H1 (cell line): ENCODE results near the gene SNW1. TPM values are rescaled to one million over a fixed set of nuclear protein-coding genes. Genes with fewer than 3 reads are reported as not detected.

ENCODE experiments used
- CTCF ChIA-PET: fragments of 300-600 bp; sonication (Branson Sonifier 250); formaldehyde crosslinking; loops from one replicate; lab custom pipeline; 2021; ENCODE audit not compliant: partially characterized antibody; lab: Charles Lee
- POLR2A ChIA-PET: fragments of 300-600 bp; sonication (Branson Sonifier 250); formaldehyde crosslinking; loops from one replicate; lab custom pipeline; 2021; ENCODE audit warnings: inconsistent platforms; ENCODE audit not compliant: partially characterized antibody; lab: Charles Lee
- DNase-seq, 2 experiments: peaks; one replicate each; pipeline versions ENCODE4 v3.0.0 to v3.0.0-alpha.2; 2010 to 2022; ENCODE audit warnings: low spot score in 2 of 2, low read depth in 1 of 2, mixed read lengths in 1 of 2
- FAIRE-seq: peaks from 2 replicates; lab custom pipeline; 2011; peaks lifted over from hg19 to GRCh38; lab: Jason Lieb, UNC
- H2AFZ ChIP-seq: 2 replicates; pipeline ENCODE4 v1.8.1; 2012; ENCODE audit warnings: low read length, inconsistent platforms
- H2AK5ac ChIP-seq: 2 replicates; pipeline ENCODE4 v1.6.1; 2013; ENCODE audit warnings: low read depth, low read length
- H2BK120ac ChIP-seq: replicated peaks from 2 replicates; pipeline ENCODE3; 2013; ENCODE audit warnings: low read depth, low read length, inconsistent platforms
- H2BK12ac ChIP-seq: 2 replicates; pipeline ENCODE4 v1.6.1; 2013; ENCODE audit warnings: low read depth, low read length
- H2BK15ac ChIP-seq: 2 replicates; pipeline ENCODE4 v1.6.1; 2013; ENCODE audit warnings: low read length
- H2BK20ac ChIP-seq: 2 replicates; pipeline ENCODE4 v1.6.1; 2013; ENCODE audit warnings: low read length
- H2BK5ac ChIP-seq: 2 replicates; pipeline ENCODE4 v1.6.1; 2013; ENCODE audit warnings: low read depth, low read length
- H3K14ac ChIP-seq: 2 replicates; pipeline ENCODE4 v1.6.1; 2013; ENCODE audit warnings: inconsistent platforms; ENCODE audit not compliant: insufficient read length
- H3K18ac ChIP-seq: 2 replicates; pipeline ENCODE4 v1.6.1; 2013; ENCODE audit warnings: low read length; ENCODE audit errors: extremely low read depth
- H3K23ac ChIP-seq: 2 replicates; pipeline ENCODE4 v1.6.1; 2013; ENCODE audit warnings: inconsistent platforms; ENCODE audit not compliant: insufficient read length
- H3K23me2 ChIP-seq: 2 replicates; pipeline ENCODE4 v1.6.1; 2013; ENCODE audit warnings: low read depth, low read length
- H3K27ac ChIP-seq: 2 replicates; pipeline ENCODE4 v1.6.1; 2011; ENCODE audit warnings: low read depth, low read length, inconsistent platforms
- H3K27me3 ChIP-seq, 4 experiments: replicated peaks in 1 of 4; 1 replicate in 1 of 4; 2 replicates in 3 of 4; pipeline versions ENCODE4 v1.6.1 to v1.8.1; 2011 to 2013; ENCODE audit warnings: low read length in 3 of 4, mild to moderate bottlenecking in 3 of 4, inconsistent platforms in 2 of 4, mixed read lengths in 2 of 4, moderate library complexity in 1 of 4; ENCODE audit not compliant: control insufficient read depth in 3 of 4, insufficient read depth in 3 of 4; ENCODE audit errors: extremely low read depth in 1 of 4
- H3K36me3 ChIP-seq, 4 experiments: 2 replicates each; pipeline versions ENCODE4 v1.6.1 to v1.8.1; 2011 to 2013; ENCODE audit warnings: mild to moderate bottlenecking in 4 of 4, low read length in 3 of 4, moderate library complexity in 2 of 4, control low read depth in 1 of 4, inconsistent platforms in 1 of 4; ENCODE audit not compliant: insufficient read depth in 4 of 4, control insufficient read depth in 2 of 4
- H3K4ac ChIP-seq: replicated peaks from 2 replicates; pipeline ENCODE3; 2013; ENCODE audit warnings: low read length, low read depth, mixed read lengths, inconsistent platforms; ENCODE audit not compliant: insufficient read length
- H3K4me1 ChIP-seq, 4 experiments: replicated peaks in 1 of 4; 1 replicate in 1 of 4; 2 replicates in 3 of 4; pipeline versions ENCODE4 v1.6.1 to v1.8.1; 2011 to 2013; ENCODE audit warnings: low read length in 3 of 4, inconsistent platforms in 2 of 4, mixed read lengths in 1 of 4; ENCODE audit not compliant: insufficient read depth in 4 of 4, control insufficient read depth in 3 of 4
- H3K4me2 ChIP-seq, 2 experiments: 2 replicates each; pipeline versions ENCODE4 v1.6.1 to v1.8.1; 2011 to 2013; ENCODE audit warnings: low read depth in 2 of 2, low read length in 2 of 2, control low read depth in 1 of 2, inconsistent platforms in 1 of 2, mild to moderate bottlenecking in 1 of 2; ENCODE audit not compliant: insufficient read depth in 1 of 2
- H3K4me3 ChIP-seq, 4 experiments: fragments of 200-600, 300-600 bp in 1 of 4; sonication (generic), shearing (Covaris generic), sonication (Bioruptor Twin) in 1 of 4; 2 replicates each; pipeline versions ENCODE4 v1.5.1 to v1.8.1; 2011 to 2016; ENCODE audit warnings: low read length in 4 of 4, low read depth in 3 of 4, control low read depth in 2 of 4, inconsistent platforms in 2 of 4, mild to moderate bottlenecking in 2 of 4, mixed read lengths in 1 of 4, moderate library complexity in 1 of 4; ENCODE audit not compliant: insufficient read depth in 2 of 4; ENCODE audit errors: extremely low read depth in 1 of 4
- H3K56ac ChIP-seq: replicated peaks from 2 replicates; pipeline ENCODE3; 2013; ENCODE audit warnings: low read depth, mild to moderate bottlenecking, mixed read lengths, low read length, inconsistent platforms; ENCODE audit not compliant: insufficient read length
- H3K79me1 ChIP-seq: 2 replicates; pipeline ENCODE4 v1.6.1; 2013; ENCODE audit warnings: low read depth, low read length, control low read depth
- H3K79me2 ChIP-seq, 2 experiments: 2 replicates each; pipeline versions ENCODE4 v1.6.1 to v1.8.1; 2012 to 2013; ENCODE audit warnings: low read length in 2 of 2, mild to moderate bottlenecking in 2 of 2, inconsistent platforms in 1 of 2; ENCODE audit not compliant: insufficient read depth in 2 of 2, control insufficient read depth in 1 of 2
- H3K9ac ChIP-seq, 4 experiments: replicated peaks in 1 of 4; 1 replicate in 1 of 4; 2 replicates in 3 of 4; pipeline versions ENCODE4 v1.6.1 to v1.8.1; 2011 to 2013; ENCODE audit warnings: low read depth in 3 of 4, low read length in 3 of 4, control low read depth in 2 of 4, mild to moderate bottlenecking in 2 of 4, moderate library complexity in 2 of 4, inconsistent platforms in 1 of 4; ENCODE audit errors: extremely low read depth in 1 of 4
- H3K9me3 ChIP-seq, 2 experiments: 2 replicates each; pipeline versions ENCODE4 v1.6.1 to v1.8.1; 2012 to 2013; ENCODE audit warnings: mild to moderate bottlenecking in 2 of 2, moderate library complexity in 2 of 2, control low read depth in 1 of 2, inconsistent platforms in 1 of 2, low read depth in 1 of 2, low read length in 1 of 2, mixed read lengths in 1 of 2; ENCODE audit not compliant: insufficient read depth in 2 of 2
- H4K20me1 ChIP-seq, 2 experiments: replicated peaks in 1 of 2; 2 replicates each; pipeline versions ENCODE3 to v1.8.1; 2011 to 2013; ENCODE audit warnings: inconsistent platforms in 2 of 2, low read length in 2 of 2, mild to moderate bottlenecking in 1 of 2; ENCODE audit not compliant: insufficient read depth in 2 of 2, control insufficient read depth in 1 of 2
- H4K5ac ChIP-seq: 2 replicates; pipeline ENCODE4 v1.6.1; 2013; ENCODE audit warnings: low read length, low read depth, mixed read lengths, inconsistent platforms; ENCODE audit not compliant: insufficient read length
- H4K8ac ChIP-seq: 2 replicates; pipeline ENCODE4 v1.8.0; 2013; ENCODE audit warnings: mild to moderate bottlenecking, moderate library complexity, low read length, inconsistent platforms; ENCODE audit not compliant: insufficient read depth; ENCODE audit errors: extremely low read depth
- H4K91ac ChIP-seq: replicated peaks from 2 replicates; pipeline ENCODE3; 2013; ENCODE audit warnings: low read length, mixed read lengths, inconsistent platforms; ENCODE audit not compliant: insufficient read length
- CBX5 ChIP-seq: fragments of 300-800, 300-1000 bp; sonication (generic); IDR thresholded peaks from 2 replicates; pipeline ENCODE4 v1.7.1; 2016; ENCODE audit warnings: antibody characterized with exemption, low read length, low read depth
- FOSL1 ChIP-seq: IDR thresholded peaks from 2 replicates; pipeline ENCODE4 v1.6.1; 2011; ENCODE audit warnings: mild to moderate bottlenecking, low read depth, low read length, moderate library complexity; ENCODE audit not compliant: insufficient read depth
- MAFK ChIP-seq: IDR thresholded peaks from 2 replicates; pipeline ENCODE4 v1.6.1; 2012; ENCODE audit warnings: low read depth, mild to moderate bottlenecking, improper control_type of control experiment, low read length
- MAX ChIP-seq: IDR thresholded peaks from 2 replicates; pipeline ENCODE4 v1.6.1; 2012; ENCODE audit warnings: inconsistent platforms
- POLR2A ChIP-seq, 2 experiments: IDR thresholded peaks; 1 replicate in 1 of 2; 2 replicates in 1 of 2; pipeline ENCODE4 v1.6.1; 2011; ENCODE audit warnings: low read depth in 2 of 2, low read length in 2 of 2, mild to moderate bottlenecking in 2 of 2; ENCODE audit errors: control extremely low read depth in 1 of 2
- RNF2 ChIP-seq: fragments of 200-900, 300-1000 bp; sonication (generic); IDR thresholded peaks from 2 replicates; pipeline ENCODE4 v1.7.1; 2016; ENCODE audit warnings: borderline replicate concordance, low read depth, mild to moderate bottlenecking, antibody characterized with exemption, low read length; ENCODE audit not compliant: poor library complexity, severe bottlenecking; ENCODE audit errors: missing control alignments
- SP4 ChIP-seq: IDR thresholded peaks from 2 replicates; pipeline ENCODE4 v1.6.1; 2012; ENCODE audit warnings: low read length, inconsistent platforms
- SUZ12 ChIP-seq: fragments of 200-600 bp; sonication (generic); IDR thresholded peaks from 2 replicates; pipeline ENCODE4 v1.6.1; 2012; ENCODE audit warnings: mild to moderate bottlenecking, inconsistent platforms, low read length, moderate library complexity, mixed read lengths
- USF2 ChIP-seq: IDR thresholded peaks from 2 replicates; pipeline ENCODE4 v1.6.1; 2011; ENCODE audit warnings: low read length, improper control_type of control experiment
- WGBS, 2 experiments: shearing (Covaris generic) in 1 of 2; methylation state at CpG; one replicate each; pipeline versions ENCODE4 v1.1.6 to v1.1.7; 2013 to 2015; ENCODE audit warnings: low lambda C conversion rate in 2 of 2, mixed read lengths in 2 of 2, inconsistent platforms in 1 of 2, low coverage in 1 of 2, missing lambda C conversion rate in 1 of 2; ENCODE audit not compliant: insufficient replicate concordance in 2 of 2, insufficient coverage in 1 of 2, insufficient read length in 1 of 2; ENCODE audit errors: extremely low coverage in 1 of 2, missing lambda C conversion rate in 1 of 2; 5-methylcytosine and 5-hydroxymethylcytosine counted together
- polyA plus RNA-seq, 7 experiments: library from polyadenylated mRNA; depleted of rRNA in 3 of 7; stranded (reverse) in 5 of 7; unstranded in 2 of 7; fragments of >200 nt in 5 of 7; fragments of 200-250 nt in 2 of 7; gene quantifications; 1 replicate in 5 of 7; 2 replicates in 1 of 7; 4 replicates in 1 of 7; pipeline versions ENCODE4 v1.2.1 to v1.2.3, GENCODE V29; 2011 to 2013; ENCODE audit warnings: missing spikeins in 2 of 7, mixed read lengths in 2 of 7
- total RNA-seq: library from RNA; stranded (reverse); fragmentation: NEBNext Ultra II Directional; extraction: Animal tissue kit (Norgen Biotek cat#: 25700); gene quantifications from 2 replicates; pipeline ENCODE4 v1.2.1, GENCODE V29; 2021

SNW1 gene
- total and polyA plus RNA-seq, 2 of the 8 experiments (the other 6 are each of a cell fraction or from before 2014, with no cell fraction given) = 13.2 to 79.2 TPM

- peaks cover 6 to 11% of the 10 kb centered on the region in 2 experiments for H4K20me1 ChIP-seq
- H3K36me3 ChIP-seq = peaks cover 21 to 89% (median 67%) of the 10 kb centered on the region in 4 experiments
- DNase-seq (no peak), FAIRE-seq (no peak)
- H3K18ac ChIP-seq = no peak overlapping the region
- no peak overlapping the region for H3K14ac ChIP-seq
- H3K4me2 ChIP-seq = no peak overlapping the region
- no peaks in the 10 kb centered on the region for H3K4me1 ChIP-seq
- H3K56ac ChIP-seq = no peak overlapping the region
- no peaks in the 10 kb centered on the region for H3K27me3 ChIP-seq
- no peaks in the 10 kb centered on the region for H3K23me2 ChIP-seq
- ChIA-PET POLR2A (interaction anchor here (0.9 to 2.2 kb wide), 4 partner anchors 9 to 27 kb away, joined by 4 to 5 read pairs (median 5); no protein-coding TSS in a partner anchor), CTCF (interaction anchor here (0.5 kb wide), 1 partner anchor 247 kb away, joined by 3 read pairs; no protein-coding TSS in a partner anchor)
- H3K79me1 ChIP-seq = peaks cover 4% of the 10 kb centered on the region; the same call in 1 of the 2 replicates
- H2BK120ac ChIP-seq = no peak overlapping the region
- H3K4ac ChIP-seq = no peak overlapping the region
- H3K23ac ChIP-seq = no peak overlapping the region
- H4K91ac ChIP-seq = no peak overlapping the region
- WGBS, 2 experiments = 97% methylated on average over 6 of the region's 6 CpGs; no CpG with 5 or more reads in 1 of the 2 experiments
- no peak overlapping the region for H2AFZ ChIP-seq
- H2BK5ac ChIP-seq = no peak overlapping the region
- H4K8ac ChIP-seq = no peak overlapping the region
- no peak overlapping the region for H2BK15ac ChIP-seq
- no peak overlapping the region for H3K27ac ChIP-seq
- peaks cover 6 to 44% of the 10 kb centered on the region in 2 experiments; a peak in 3 of 4 replicates for H3K79me2 ChIP-seq
- H3K9me3 ChIP-seq = no peaks in the 10 kb centered on the region
- no peak overlapping the region for H2AK5ac ChIP-seq
- H3K9ac ChIP-seq = no peak overlapping the region
- H2BK20ac ChIP-seq = no peak overlapping the region
- no peak overlapping the region for H3K4me3 ChIP-seq
- no peak overlapping the region for H4K5ac ChIP-seq
- H2BK12ac ChIP-seq = no peak overlapping the region
- no peak for TF ChIP-seq CBX5
- TF ChIP-seq SP4 = no peak
- no peak for TF ChIP-seq RNF2
- TF ChIP-seq MAX = no peak
- no peak for TF ChIP-seq USF2
- TF ChIP-seq MAFK = no peak
- TF ChIP-seq SUZ12 = no peak
- no peak for TF ChIP-seq POLR2A (IDR thresholded peaks at IDR 0.05; ENCODE audit: control extremely low read depth in 1 of 2, low read depth in 2 of 2, low read length in 2 of 2)
- no peak for TF ChIP-seq FOSL1
- TF ChIP-seq, all 59 proteins: peak for 0
These were observed 46.0 kb downstream of the SNW1 start for GRCh38 chr14:77714926-77715325.
